GM21360 (cell line): Measurements from ENCODE around the gene EYS.
"Not testable (repeated sequence)": the region's sequence is repeated elsewhere in the genome, so short reads cannot be mapped to it uniquely, and the experiment has no call there.

Source experiments
- ATAC-seq: cut with Tn5 transposase; IDR thresholded peaks from one replicate; pipeline ENCODE4 v1.9.1; 2021; ENCODE audit warnings: mild to moderate bottlenecking, moderate library complexity; ENCODE audit not compliant: unreplicated experiment

The EYS gene

GRCh38 chr6:65637289-65638046 is 69.6 kb downstream of the EYS start:
- no peak for ATAC-seq

- no peak for ATAC-seq
Observed at GRCh38 chr6:65633501-65633900, 73.5 kb downstream of the EYS start.

- ATAC-seq = no peak
Observed at GRCh38 chr6:65631711-65632110, 75.3 kb downstream of the EYS start.

- ATAC-seq = not testable (repeated sequence)
Observed at GRCh38 chr6:65627434-65627999, 79.5 kb downstream of the EYS start.

GRCh38 chr6:65627015-65627414 is 80.0 kb downstream of the EYS start:
- no peak for ATAC-seq

- no peak for ATAC-seq
Observed at GRCh38 chr6:65623566-65623965, 83.5 kb downstream of the EYS start.

DNA sequence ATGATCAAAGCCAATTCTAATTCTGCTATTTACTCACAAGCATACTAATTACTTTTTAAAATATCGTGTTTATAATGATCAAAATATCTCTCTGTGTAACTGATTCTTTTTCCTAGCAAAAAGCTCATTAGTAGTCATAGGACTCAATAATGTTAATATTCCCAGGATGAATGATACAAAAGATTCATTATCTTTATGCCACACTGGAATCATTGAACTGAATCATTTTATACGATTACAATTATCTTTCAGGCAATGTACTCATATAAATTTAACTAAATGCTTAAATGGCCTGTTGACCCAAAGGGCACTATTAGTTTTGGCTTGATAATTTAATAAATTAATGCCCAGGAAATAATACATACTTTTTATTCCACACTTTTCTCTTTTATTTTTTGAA is 96.3 kb downstream of the EYS start:
- no peak for ATAC-seq

- no peak for ATAC-seq
Observed at GRCh38 chr6:65595540-65595939, 111.5 kb downstream of the EYS start.

DNA sequence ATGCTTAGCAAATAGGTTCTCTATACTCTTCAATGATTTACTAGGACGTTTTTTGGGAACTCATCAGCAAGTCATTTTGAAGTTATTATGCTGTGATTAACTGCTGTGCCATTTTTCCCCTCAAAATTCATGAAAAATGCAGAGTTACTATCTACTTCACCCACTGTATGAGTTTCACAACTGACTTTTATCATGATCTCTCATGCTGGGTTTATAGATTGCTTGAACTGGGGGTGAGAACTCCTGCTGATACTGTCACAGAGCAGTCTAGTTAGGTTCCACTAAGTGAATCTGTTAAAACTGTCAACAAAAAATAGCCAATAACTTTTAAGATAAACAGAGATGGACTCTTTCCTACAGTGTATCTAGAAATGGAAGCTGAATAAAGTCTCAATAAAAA is 136.7 kb downstream of the EYS start:
- no peak for ATAC-seq

DNA sequence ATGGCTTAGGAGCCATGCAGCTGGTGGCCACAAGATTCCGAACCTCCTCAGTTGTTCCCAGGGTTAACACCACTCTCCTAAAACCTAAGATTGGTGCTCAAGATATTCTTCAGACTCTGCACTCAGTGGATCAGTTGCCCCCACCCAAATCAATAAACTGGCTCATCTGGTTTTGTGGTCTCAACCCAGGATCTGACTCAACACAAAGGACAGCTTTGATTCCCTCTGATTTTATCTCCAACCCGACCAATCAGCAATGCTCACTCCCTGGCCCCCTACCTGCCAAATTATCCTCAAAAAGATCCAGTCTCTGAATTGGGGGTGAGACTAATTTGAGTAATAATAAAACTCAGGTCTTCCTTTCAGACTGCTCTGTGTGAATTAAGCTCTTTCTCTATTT is 137.5 kb downstream of the EYS start:
- no peak for ATAC-seq

DNA sequence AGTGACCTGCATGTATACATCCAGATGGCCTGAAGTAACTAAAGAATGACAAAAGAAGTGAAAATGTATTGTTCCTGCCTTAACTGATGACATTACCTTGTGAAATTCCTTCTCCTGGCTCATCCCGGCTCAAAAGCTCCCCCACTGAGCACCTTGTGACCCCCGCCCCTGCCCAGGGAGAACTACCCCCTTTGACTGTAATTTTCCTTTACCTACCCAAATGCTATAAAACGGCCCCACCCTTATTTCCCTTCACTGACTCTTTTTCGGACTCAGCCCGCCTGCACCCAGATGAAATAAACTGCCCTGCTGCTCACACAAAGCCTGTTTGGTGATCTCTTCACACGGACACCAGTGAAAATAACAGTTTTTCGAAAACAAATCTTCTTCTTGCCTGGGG is 138.0 kb downstream of the EYS start:
- not testable (repeated sequence) for ATAC-seq

GRCh38 chr6:65566117-65566516 is 140.9 kb downstream of the EYS start:
- ATAC-seq = no peak

GRCh38 chr6:65558071-65558470 is 149.0 kb downstream of the EYS start:
- ATAC-seq = no peak

DNA sequence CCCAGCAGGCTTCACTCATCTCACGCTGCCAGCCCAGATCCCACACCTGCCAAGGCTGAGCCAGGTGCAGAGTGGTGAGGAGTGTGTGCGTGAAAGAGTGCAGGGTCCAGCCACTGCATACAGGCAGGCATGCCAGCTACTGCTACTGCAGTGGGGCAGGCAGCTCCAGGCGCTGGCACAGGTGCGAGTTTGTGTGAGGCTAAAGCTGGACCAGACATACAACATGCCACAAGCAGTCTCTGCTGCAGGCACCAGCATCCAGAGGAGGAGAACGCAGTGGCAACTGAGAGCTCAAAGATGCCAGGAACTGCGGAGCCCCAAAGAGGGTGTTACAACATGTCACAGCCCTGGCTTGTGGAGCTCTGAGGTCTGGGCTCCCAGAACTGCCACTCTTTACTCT is 149.8 kb downstream of the EYS start:
- no peak for ATAC-seq

DNA sequence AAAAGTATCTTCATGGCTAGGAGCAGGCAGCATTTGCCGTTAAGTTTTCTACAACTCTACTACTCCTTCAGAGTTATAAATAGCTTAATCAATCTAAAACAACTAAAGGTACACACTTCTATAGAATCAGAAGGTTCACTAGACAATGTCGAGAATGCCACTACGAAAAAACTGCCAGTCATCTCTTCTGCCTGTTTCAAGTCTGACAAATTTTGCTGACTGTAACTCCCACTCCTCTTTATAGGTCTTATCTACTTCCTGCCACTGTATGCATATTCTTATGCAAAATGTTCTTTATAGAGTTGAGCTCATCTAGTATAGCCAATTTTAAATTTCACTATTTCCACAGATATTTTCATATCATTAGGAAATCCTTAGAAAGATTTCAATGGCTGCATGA is 160.1 kb downstream of the EYS start:
- no peak for ATAC-seq

DNA sequence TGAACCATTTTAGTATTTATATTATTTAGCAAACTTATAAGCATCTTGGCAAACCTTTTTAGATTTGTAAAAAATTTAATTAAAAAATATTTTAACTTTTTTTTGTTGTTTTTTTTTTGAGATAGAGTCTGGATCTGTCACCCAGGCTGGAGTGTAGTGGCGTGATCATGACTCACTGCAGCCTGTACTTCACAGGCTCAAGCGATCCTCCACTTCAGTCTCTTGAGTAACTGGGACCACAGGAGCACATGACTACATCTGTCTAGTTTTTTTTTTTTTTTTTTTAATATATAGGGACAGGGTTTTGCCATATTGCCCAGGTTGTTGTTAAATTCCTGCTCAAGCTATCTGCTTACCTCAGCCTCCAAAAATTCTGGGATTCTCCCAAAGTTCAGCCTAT is 161.1 kb downstream of the EYS start:
- no peak for ATAC-seq

GRCh38 chr6:65538644-65539043 is 168.4 kb downstream of the EYS start:
- ATAC-seq = no peak

GRCh38 chr6:65537600-65537999 is 169.4 kb downstream of the EYS start:
- ATAC-seq = no peak

GRCh38 chr6:65531533-65531932 is 175.5 kb downstream of the EYS start:
- ATAC-seq = no peak

GRCh38 chr6:65524232-65524631 is 182.8 kb downstream of the EYS start:
- no peak for ATAC-seq

GRCh38 chr6:65505736-65506135 is 201.3 kb downstream of the EYS start:
- no peak for ATAC-seq

GRCh38 chr6:65501045-65501444 is 206.0 kb downstream of the EYS start:
- no peak for ATAC-seq

DNA sequence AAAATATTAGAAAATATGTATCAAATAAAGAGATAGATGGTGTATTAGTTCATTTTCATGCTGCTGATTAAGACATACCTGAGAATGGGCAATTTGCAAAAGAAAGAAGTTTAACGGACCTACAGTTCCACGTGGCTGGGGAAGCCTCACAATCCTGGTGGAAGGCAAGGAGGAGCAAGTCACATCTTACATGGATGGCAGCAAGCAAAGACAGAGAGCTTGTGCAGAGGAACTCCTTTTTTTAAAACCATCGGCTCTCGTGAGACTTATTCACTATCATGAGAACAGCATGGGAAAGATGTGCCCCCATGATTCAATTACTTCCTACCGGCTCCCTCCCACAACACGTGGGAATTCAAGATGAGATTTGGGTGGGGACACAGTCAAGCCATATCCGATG is 223.4 kb downstream of the EYS start:
- not testable (repeated sequence) for ATAC-seq
